HG02571 (cell line): ENCODE data around the gene DNER.

Source experiments
- ATAC-seq: cut with Tn5 transposase; IDR thresholded peaks from one replicate; pipeline ENCODE4 v1.9.1; 2021; ENCODE audit warnings: mild to moderate bottlenecking, moderate library complexity; ENCODE audit not compliant: unreplicated experiment

DNER gene

DNA sequence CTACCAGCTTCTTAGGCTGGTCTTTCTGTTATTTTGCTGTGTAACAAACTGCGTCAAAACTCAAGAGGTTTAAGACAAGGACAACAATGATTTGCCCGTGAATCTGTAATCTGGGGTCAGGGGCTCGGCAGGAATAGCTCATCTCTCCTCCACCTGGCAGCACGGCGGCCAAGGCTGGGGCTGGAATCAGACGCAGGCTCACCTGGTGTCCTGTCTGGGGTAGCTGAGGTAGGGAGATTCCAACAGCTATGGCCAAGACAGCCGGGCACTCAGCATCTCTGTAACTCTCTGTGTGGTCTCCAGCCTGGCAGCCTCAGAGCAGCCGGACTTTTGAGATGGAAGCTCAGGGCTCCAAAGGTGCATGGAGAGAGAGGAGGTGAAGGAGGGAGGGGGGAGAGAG is 42.3 kb downstream of the DNER start:
- ATAC-seq, result no peak

DNA sequence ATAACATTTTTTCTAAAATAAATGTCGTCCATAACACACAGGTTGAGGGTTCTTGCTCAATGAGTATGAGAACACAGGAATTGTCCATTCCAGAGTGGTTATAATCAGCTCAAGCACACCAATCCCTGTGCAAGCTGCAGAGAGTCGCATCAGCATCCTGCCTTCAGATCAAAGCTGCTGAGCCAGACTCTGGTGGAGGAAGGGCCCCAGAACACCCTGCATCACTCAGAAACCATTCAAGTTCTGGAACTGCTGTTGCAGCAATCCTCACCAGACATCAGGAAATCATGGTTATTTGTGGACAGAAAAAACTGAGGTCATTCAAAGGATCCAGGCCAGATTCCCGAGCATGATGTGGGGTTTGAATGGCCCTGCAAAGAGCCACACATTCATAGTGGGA is 44.5 kb downstream of the DNER start:
- ATAC-seq, result no peak

DNA sequence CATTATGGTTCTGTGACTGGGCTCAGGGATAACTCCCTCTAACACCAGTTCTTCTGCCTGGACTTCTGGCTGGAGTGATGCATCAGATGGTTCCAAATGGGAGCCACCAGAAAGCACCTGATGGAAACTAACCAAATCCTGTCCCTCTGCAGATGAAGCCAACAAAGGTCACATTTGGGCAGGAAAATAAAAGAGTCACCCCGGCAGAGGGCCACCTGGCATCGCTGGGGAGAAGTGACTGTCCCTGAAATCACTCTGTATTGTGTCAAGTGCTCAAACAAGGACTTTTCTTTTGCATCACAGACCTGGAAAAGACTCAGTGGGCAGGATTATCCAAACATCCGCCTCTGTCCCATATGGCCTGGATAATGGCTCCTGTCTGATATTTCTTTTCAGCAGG is 47.5 kb downstream of the DNER start:
- no peak for ATAC-seq

DNA sequence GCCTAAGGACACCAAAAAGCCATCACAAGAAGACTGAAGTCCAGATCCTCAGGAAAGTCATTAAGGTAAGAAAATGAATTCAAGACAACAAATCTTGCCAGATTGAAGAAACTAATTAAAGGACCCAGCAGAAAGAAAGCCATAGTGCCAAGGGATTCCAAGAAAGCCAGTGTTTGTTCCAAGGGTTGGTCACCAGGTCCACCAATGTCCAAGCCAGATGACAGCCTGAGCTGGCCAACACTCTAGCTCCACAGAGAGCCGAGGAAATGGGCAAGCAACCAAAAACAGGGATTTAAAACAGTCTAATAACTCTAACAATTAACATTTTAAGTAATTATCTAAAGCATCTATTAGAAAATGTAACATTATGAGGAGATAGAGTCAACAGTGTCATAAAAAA is 49.2 kb downstream of the DNER start:
- ATAC-seq, result no peak

DNA sequence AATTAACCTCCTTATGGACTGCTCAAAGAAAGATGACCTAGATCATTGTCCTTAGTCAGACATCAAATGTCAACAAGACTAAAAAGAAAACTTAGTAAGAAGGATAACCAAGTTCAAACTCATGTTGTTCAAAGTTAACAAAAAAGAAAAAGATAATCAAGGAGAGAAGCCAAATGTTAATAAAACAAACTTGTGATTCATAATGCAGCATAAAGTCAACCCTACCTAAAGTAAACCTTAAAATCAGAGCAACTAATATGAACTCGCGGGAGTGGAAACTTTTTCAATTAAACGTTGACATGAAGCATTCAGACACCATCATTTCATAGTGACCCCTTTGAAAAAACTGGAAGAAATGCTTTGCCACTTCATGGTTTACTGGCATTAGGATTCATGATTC is 52.9 kb downstream of the DNER start:
- ATAC-seq, result no peak

DNA sequence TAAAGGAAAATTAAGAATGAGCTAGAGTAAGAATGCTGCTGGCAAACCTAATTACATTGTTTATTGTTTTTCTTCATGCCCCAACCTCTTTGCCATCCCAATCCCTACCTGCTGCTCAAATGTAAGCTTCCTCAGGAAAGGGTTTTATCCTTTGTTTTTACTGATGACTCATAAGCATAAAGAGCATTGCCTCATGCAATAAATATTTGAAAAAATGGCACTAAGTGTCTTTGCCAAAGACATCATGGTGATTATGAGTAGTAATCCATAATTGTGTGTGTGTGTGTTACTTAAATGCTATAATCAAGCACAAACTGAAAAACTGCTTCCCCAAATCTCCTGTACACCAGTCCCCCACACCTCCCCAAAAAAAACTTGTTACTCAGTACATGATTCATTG is 53.4 kb downstream of the DNER start:
- no peak for ATAC-seq

DNA sequence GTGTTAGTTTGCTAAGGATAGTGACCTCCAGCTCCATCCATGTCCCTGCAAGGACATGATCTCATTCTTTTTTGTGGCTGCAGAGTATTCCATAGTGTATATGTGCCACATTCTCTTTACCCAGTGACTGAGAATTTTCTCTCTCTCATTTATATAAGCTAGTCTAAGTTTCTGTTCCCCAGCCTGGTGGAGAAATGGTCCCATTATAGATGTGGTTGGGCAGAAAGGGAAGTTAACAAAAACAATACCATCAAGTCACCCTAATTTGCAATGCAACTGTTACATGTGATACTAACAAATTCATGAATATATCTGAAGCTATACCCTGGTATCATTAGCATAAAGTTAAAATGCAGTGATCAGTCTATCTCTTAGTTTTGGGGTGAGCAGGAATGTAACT is 54.0 kb downstream of the DNER start:
- no peak for ATAC-seq

DNA sequence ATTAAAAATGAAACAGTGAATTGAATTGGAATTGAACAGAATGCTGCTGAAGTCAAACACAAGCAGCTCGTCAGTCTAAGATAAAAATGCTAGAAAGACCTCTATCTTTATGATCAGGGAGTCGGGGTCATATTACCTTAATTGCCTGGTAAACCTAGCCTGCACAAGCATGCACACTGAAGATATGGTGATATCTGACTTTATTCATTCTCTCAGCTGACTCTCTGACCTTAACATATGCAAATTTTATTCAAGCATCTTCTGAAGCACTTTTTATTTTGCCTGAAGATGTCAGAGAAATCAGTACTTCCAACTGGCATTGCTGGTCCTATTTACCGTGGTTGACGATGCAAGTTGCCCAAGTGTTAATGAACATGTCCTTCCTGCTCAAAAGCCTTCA is 56.4 kb downstream of the DNER start:
- no peak for ATAC-seq

DNA sequence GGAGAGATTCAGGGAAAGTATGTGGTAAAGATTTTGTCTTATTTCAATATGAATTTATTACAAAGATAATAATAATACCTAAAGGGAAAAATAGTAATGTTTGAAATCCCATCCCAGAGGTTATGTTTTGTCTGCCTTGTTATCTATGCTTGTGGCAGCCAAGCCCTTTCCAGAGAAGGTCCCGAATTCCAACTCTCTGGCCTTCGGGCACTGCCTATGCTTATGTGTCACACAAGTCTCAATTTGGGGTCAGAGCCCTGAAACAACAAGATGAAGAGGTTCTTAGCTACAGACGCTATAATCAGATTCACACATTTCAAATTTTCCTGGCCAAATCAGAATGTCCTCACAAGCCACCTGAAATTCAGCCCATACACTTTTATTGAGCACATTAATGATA is 59.9 kb downstream of the DNER start:
- no peak for ATAC-seq

DNA sequence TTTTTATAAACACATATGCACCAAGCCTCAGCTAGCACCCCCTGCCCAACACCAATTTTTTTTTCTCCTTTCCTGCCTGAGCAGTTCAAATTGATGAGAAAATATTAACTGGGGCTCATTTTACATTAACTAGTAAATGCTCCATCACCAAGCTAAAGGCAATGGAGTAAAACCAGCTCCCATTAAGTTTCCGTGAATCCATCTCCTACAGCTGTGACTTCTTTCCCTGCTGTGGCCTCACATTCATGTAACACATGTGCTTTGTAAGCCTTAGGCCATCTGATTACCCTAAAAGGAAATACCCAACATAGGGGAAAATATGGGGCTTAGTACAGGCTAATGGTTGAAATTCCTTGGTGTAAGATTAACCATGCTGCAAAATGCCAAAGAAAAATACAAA is 60.8 kb downstream of the DNER start:
- ATAC-seq, result no peak

DNA sequence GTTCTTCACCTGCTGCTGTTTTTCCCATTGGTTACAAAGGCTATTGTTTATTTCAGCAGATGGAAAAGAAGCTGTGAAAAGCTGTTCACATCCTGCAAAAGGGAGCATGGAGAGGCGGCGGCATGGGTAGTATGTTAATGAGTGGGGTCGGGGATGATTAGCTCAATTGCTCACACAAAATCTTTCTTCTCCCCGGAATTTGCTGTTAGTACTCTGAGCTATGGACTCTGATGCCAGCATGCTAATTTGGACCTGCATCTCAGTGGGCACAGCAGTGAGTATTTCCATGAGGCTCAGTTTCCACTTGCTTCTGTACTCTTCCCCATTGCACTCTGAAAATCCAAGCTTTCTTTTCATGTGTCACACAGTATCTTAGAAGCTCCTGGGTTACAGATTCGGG is 61.6 kb downstream of the DNER start:
- no peak for ATAC-seq

DNA sequence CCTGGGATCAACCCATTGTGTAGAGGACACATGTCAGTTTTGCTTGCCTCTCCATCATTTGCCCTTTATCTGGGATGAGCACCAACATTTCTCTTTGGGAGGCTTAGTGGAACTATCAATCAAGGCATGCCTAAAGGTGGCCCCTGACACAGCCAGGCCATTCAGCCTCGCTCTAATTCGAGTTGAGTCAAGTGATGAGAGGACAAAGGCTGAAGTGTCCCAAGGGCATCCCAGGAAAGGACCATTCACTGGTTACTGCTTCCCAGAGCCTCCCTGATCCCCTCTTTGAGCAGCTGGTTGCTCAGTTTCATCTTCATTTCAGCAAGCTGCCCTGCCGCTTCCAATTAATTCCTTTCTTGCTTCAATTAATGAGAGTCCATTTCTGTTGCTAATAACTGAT is 63.5 kb downstream of the DNER start:
- ATAC-seq, result no peak

DNA sequence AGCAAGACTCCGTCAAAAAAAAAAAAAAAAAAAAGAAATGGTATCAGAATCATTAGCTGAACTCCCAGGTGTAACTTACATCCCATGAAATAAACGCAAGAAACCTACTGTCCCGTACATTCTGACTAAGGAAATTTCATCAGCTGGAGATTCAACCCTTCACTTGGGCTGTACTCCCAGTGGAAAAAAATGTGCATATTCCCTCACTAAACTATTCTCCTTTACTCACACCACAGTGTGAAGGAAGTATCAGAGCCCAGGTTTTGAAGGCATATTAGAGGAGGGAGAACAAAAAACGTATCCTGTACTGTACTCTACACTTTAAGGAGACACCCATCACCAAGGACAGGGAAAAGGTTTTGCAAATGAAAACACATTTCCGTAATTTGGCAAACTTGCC is 64.3 kb downstream of the DNER start:
- no peak for ATAC-seq

DNA sequence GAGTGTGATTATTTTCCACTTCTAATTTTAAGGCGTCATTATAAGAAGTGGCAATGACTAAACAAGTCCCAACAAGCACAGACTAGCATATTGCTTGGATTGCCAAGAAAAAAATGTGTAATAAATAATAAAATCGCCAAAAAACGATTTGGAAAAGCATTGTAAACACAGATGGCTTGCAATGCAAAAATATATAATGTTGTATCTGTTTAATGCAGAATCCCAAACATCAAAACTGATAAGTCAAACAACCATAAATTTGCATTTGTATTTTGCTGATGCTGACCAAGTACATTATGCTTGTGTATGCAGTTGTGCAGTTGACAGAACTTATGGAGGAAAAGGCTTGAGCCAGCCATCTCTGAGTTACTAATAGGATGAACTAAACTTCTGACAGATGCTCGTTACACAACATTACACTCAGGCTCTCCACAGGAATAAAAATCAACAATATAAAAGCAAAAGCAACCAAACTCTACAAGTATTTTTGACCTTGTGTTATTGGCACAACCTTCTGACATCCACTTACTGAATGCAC is 68.1 kb downstream of the DNER start:
- no peak for ATAC-seq

DNA sequence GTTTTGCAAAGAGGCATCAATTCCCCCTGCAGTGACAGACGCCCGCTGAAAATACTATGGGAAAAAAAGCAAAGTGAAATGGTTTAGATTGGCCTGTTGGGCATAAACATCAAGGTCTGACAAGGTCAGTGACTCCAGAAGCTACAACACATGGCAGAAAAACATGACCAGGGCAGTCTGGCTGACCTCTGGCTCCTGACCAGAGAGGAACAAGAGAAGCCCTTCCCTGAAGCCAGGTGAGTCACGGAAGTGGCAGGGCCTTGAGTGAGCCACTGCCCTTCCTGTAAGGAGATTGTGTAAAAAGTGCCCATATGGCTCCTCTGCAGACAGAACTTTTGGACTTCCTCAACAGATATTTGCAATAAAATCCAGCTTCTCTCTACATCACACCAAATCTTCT is 72.0 kb downstream of the DNER start:
- no peak for ATAC-seq

DNA sequence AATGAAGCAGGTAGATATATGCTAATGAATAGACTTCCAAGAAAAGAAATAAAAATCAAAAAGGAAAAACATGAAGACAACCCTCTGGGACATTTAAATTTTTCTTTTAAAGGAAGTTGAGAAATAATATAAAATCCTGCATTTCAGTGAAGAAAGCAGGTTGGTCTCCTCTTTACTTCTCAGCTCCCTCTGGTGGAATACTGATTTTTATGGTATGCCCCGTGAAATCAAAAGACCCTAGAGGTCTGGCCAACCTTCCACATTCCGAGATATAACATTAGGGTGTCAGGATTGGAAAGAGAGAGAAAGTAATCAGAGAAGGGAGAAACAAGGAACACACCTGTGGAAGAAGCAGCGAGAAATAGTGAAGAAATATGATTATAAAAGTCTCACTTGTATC is 72.7 kb downstream of the DNER start:
- ATAC-seq, result no peak

DNA sequence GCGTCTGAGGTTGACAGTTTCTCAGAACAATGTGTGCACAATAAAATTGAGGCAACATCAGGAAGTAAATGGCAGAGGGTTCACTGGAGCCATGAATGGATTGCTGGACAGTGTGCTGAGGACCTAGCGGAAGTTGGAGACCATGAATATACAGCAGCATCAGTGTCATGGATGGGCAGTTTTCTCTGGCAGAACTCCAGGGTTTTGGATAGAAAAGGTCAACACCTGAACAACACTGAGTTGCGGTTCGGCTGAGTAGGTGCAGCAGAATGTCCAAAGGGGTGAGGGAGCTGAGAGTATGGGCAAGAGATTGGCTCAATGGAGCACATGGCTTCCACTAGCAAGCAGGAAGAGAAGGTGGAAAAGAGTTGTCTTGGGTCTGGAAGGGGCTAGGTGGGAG is 73.7 kb downstream of the DNER start:
- no peak for ATAC-seq

DNA sequence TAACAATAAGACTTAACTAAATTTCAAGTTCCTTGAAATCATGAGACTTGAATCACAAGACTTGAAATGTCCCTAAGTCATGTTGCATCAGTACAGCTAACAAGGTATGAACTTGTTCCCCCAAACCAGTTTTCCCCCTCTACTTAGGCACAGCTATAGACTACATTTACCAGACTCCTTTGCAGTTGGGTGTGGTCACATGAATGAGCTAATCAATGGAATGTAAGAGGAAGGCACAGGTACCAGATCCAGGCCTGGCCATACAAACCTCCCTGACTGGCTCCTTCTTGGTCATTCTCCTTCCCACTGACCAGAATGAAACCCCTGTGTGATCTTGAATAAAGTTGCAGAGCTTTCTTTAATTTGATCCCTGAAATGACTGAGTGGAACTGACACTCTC is 77.8 kb downstream of the DNER start:
- no peak for ATAC-seq

DNA sequence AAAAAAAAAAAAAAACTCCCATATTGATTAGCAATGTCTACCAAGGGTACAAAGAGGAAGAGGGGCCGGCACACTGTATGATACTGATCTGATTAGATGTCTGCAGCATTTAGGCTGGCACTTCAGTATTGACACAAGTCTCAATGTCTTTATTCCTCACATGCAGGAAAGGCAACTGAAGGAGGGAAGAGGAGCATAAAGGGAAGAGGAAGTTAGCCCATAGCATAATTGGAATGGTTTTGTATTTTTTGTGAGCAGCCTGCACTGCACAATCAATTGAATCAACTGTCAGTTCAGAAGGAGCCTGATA is 79.0 kb downstream of the DNER start:
- ATAC-seq, result no peak

DNA sequence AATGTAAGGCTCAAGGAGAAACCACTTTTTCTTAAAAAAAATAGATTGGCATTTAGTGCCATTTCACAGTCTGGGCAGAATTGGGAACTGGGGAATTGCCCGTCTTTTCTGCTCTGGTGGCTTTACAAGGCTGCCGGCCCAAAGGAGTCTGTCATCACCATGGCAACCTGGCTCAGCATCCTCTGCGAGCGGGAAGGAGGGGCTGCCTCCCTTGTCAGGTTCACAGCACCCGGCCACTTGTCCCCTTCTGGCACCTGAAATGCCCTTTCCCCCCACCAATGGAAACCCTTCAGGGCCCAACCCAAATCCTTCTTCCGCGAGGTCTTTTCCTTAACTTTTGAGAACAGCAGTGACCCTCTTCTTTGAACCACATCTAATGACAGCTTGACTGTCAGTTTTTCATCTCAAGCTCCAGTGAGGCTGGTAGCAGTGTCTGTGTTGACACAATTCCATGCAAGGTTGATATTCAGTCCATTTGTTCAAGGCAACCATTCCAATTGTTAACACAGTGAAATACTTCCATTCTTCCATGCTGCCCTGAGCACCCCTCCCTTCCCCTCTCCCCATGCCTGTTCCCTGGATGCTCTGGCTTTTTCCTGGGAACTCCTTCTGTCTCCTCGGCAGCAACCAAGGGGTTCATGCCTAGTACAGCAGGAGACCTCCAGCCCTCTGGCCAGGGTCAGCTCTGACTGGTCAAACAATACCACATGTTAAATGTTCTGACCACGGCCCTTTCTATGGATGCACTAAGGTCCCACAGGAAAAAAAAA is 79.6 kb downstream of the DNER start:
- no peak for ATAC-seq

DNA sequence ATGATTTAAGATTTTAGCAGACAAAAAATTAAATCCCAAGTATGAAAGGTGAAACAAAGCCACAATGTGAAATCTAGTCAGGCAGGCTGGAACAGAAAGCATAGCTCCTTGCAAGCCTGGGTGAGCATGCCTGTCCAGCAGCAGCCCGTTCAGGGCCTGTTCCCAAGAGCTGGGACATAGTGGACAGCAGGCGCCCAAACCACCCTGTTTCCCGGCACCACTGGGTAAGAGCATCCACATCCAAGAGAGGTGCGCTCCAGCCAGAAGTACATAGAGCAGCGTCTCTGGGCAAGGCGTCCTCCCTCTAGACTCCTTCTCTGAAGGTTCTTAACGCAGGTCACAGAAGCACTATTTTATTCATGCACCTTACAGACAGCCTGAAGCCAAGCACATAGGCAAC is 80.8 kb downstream of the DNER start:
- ATAC-seq, result no peak

DNA sequence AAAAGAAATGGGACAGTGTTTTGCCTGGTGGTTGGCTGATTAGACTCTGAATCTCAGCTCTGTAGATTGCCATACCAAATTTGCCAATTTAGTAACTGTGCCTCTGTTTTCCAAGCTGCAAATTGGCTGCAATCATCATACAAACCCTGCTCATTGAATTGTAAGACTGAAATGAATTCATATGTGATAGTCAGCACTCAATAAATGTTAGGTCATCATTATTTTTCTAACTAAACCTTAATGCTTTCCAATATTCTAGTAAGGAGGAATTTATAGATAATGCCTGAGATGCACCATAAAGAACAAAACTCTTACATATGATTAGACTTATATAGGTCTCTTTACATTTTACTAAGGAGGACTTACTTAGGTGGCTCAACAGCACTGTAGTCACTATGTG is 85.3 kb downstream of the DNER start:
- no peak for ATAC-seq

DNA sequence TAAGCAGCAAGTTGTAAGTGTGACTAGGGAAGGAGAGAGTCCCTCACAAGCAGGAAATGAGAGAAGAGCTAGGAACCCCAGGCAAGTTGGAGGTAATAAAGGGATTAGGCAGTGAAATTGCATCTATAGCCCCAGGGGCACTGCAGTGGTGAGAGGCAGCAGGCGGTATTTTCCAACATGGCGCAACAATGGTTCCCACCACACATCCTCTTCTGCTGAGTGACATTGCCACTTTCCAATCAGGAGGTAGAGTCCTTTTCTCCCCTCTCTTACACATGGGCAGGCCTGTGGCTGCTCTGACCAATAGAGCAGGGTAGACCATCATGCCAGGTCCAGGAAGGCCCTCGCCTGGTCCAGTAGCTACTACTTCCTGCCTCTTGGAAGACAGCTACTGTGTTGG is 86.6 kb downstream of the DNER start:
- ATAC-seq, result no peak
